ENCODE results near the gene ITFG1.

DNA sequence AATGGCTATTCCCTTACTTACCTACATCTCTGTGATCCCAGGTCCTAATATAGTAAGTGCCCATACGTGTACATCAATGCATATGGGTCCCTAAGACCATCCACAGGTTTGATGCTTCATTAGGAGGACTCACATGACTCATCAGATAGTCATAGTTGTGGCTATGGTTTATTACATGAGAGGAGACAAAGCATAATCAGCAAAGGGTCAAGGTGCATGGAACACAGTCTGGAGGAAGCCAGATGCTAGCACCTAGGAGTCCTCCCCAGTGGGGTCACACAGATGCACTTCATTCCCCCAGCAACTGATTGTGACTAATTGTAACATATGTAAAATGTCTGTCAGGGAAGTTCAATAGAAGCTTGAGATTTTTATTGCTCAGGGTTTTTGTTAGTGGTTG lies 43.1 kb upstream of the ITFG1 start:
- TF ChIP-seq, protein P1, sequence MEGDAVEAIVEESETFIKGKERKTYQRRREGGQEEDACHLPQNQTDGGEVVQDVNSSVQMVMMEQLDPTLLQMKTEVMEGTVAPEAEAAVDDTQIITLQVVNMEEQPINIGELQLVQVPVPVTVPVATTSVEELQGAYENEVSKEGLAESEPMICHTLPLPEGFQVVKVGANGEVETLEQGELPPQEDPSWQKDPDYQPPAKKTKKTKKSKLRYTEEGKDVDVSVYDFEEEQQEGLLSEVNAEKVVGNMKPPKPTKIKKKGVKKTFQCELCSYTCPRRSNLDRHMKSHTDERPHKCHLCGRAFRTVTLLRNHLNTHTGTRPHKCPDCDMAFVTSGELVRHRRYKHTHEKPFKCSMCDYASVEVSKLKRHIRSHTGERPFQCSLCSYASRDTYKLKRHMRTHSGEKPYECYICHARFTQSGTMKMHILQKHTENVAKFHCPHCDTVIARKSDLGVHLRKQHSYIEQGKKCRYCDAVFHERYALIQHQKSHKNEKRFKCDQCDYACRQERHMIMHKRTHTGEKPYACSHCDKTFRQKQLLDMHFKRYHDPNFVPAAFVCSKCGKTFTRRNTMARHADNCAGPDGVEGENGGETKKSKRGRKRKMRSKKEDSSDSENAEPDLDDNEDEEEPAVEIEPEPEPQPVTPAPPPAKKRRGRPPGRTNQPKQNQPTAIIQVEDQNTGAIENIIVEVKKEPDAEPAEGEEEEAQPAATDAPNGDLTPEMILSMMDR (IDR thresholded peaks at IDR 0.05): no peak
- TF ChIP-seq POLR2A (IDR thresholded peaks at IDR 0.05) (no peak), POLR2AphosphoS5 (IDR thresholded peaks at IDR 0.05) (no peak)

All from breast epithelium (tissue), 3 donors.